GM12872 (cell line): ENCODE results near the gene ATXN7.

Experiments
- TF ChIP-seq, protein P1 (sequence below): IDR thresholded peaks from 3 replicates; pipeline ENCODE4 v1.5.1; 2011; ENCODE audit warnings: low read depth, mild to moderate bottlenecking, low read length, moderate library complexity; ENCODE audit not compliant: insufficient read depth

ATXN7 gene

DNA sequence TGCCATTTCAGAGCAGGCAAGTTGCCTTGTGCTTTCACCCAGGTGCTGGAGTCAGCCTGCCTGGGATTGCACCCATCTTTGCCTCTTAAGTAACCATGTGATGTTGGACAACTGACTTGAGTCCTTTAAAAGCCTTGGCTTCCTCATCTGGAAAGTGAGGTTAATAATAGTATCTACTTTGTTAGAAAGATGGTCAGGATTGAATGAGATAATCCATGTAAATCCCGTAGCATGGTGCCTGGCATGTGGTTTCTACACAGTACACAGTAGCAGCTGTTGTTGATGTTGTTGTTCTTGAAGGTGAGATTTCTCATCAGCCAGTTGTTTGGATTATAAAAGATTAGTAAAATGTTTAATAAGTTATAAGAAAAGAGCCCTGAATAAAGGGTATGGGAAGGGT lies 110.8 kb downstream of the ATXN7 start:
- TF ChIP-seq, protein P1, sequence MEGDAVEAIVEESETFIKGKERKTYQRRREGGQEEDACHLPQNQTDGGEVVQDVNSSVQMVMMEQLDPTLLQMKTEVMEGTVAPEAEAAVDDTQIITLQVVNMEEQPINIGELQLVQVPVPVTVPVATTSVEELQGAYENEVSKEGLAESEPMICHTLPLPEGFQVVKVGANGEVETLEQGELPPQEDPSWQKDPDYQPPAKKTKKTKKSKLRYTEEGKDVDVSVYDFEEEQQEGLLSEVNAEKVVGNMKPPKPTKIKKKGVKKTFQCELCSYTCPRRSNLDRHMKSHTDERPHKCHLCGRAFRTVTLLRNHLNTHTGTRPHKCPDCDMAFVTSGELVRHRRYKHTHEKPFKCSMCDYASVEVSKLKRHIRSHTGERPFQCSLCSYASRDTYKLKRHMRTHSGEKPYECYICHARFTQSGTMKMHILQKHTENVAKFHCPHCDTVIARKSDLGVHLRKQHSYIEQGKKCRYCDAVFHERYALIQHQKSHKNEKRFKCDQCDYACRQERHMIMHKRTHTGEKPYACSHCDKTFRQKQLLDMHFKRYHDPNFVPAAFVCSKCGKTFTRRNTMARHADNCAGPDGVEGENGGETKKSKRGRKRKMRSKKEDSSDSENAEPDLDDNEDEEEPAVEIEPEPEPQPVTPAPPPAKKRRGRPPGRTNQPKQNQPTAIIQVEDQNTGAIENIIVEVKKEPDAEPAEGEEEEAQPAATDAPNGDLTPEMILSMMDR = no peak

DNA sequence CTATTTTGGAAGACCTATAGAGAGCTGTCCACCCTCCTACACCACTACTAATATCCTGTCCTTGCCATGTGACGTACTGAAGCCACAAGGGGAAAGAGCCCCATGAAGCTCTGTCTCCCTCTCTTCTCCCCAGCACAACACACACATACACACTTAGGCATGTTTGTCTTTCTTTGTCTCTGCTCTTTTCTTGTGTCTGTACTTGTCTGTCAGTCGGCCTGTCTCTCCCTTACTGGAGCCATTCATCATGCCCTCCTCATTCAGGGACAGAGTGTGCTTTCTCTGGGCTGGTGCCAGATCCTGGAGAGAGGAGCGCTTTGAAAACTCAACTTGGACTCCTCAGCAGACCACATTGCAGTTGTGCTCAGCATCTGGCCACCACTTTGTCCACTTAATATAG lies 112.1 kb downstream of the ATXN7 start:
- TF ChIP-seq, protein P1 = no peak

- TF ChIP-seq, protein P1 = no peak
These were observed 112.6 kb downstream of the ATXN7 start for GRCh38 chr3:63976161-63976871.

DNA sequence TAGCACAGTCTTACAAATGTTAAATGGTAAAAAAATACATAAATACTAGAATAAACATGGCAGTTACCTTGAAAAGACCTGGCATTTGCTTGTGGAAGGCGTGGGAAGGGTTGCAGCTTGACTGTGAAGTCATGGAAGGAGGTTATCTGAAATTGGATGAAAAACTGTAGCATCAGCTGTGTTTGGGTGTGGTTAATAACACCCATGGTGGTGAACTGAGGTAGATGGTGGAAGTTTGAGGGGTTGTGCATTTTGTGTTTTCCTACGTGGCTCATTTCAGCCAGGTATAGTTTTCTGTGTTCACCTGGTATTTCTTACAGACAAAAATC lies 113.2 kb downstream of the ATXN7 start:
- TF ChIP-seq, protein P1 = no peak

- TF ChIP-seq, protein P1 = no peak
These were observed 114.2 kb downstream of the ATXN7 start for GRCh38 chr3:63977893-63978292.

GRCh38 chr3:63979093-63979885 lies 115.6 kb downstream of the ATXN7 start:
- TF ChIP-seq, protein P1 = no peak

GRCh38 chr3:63980019-63980418 lies 116.4 kb downstream of the ATXN7 start:
- TF ChIP-seq, protein P1 = no peak
